DND-41 (cell line): ENCODE data around the gene TSHZ2.

Experiments used
- ATAC-seq: fragments of 200-7000 bp; cut with Tn5 transposase; 3 replicates; pipeline ENCODE4 v1.9.1; 2021; ENCODE audit warnings: low read depth; ENCODE audit not compliant: insufficient read depth
- DNase-seq: peaks from one replicate; pipeline ENCODE4 v3.0.0-alpha.2; 2020
- H2AFZ ChIP-seq: 2 replicates; pipeline ENCODE4 v1.6.0; 2012; ENCODE audit warnings: low read depth, low read length
- H3K27ac ChIP-seq: 2 replicates; pipeline ENCODE4 v1.5.1; 2012; ENCODE audit warnings: low read length, inconsistent platforms
- H3K27me3 ChIP-seq: fragments of 200-600 bp; sonication (generic); 2 replicates; pipeline ENCODE4 v1.6.0; 2012; ENCODE audit warnings: low read length, mild to moderate bottlenecking, inconsistent platforms; ENCODE audit not compliant: insufficient read depth, poor library complexity
- H3K36me3 ChIP-seq: 2 replicates; pipeline ENCODE4 v1.5.1; 2012; ENCODE audit warnings: low read length, inconsistent platforms; ENCODE audit not compliant: insufficient read depth
- H3K4me1 ChIP-seq: 2 replicates; pipeline ENCODE4 v1.5.1; 2012; ENCODE audit warnings: mild to moderate bottlenecking, low read length; ENCODE audit not compliant: insufficient read depth
- H3K4me2 ChIP-seq: 2 replicates; pipeline ENCODE4 v1.6.0; 2012; ENCODE audit warnings: mild to moderate bottlenecking, moderate library complexity, low read length, inconsistent platforms; ENCODE audit not compliant: insufficient read depth
- H3K4me3 ChIP-seq, 2 experiments: fragments of 200-600 bp in 1 of 2; shearing (Covaris generic) in 1 of 2; 2 replicates each; pipeline ENCODE4 v1.5.1; 2012 to 2016; ENCODE audit warnings: inconsistent platforms in 2 of 2, low read length in 2 of 2, mild to moderate bottlenecking in 2 of 2, low read depth in 1 of 2, moderate library complexity in 1 of 2
- H3K79me2 ChIP-seq: 2 replicates; pipeline ENCODE4 v1.6.0; 2012; ENCODE audit warnings: low read length, inconsistent platforms; ENCODE audit not compliant: insufficient read depth
- H3K9ac ChIP-seq: 2 replicates; pipeline ENCODE4 v1.6.0; 2012; ENCODE audit warnings: low read depth, mild to moderate bottlenecking, inconsistent platforms, low read length, moderate library complexity
- H3K9me3 ChIP-seq: 2 replicates; pipeline ENCODE4 v1.5.1; 2012; ENCODE audit warnings: low read length, moderate library complexity, mild to moderate bottlenecking, inconsistent platforms; ENCODE audit not compliant: insufficient read depth, severe bottlenecking
- H4K20me1 ChIP-seq: 2 replicates; pipeline ENCODE4 v1.6.0; 2012; ENCODE audit warnings: low read length; ENCODE audit not compliant: insufficient read depth
- EZH2 ChIP-seq: IDR thresholded peaks from 3 replicates; pipeline ENCODE4 v1.6.1; 2012; ENCODE audit warnings: borderline replicate concordance, low read depth, mild to moderate bottlenecking, moderate library complexity, low read length, inconsistent platforms; ENCODE audit not compliant: severe bottlenecking
- TF ChIP-seq, protein P1 (sequence below): IDR thresholded peaks from 2 replicates; pipeline ENCODE4 v1.5.1; 2012; ENCODE audit warnings: borderline replicate concordance, low read length, moderate library complexity, mild to moderate bottlenecking; ENCODE audit not compliant: poor library complexity, severe bottlenecking; ENCODE audit errors: extremely low read depth

Gene TSHZ2

GRCh38 chr20:53245574-53245973 is 273.4 kb downstream of the TSHZ2 start:
- Histone ChIP-seq H3K36me3 (no peaks in the 10 kb centered on the region), H3K4me2 (no peak overlapping the region), H3K27ac (no peak overlapping the region), H3K9me3 (no peaks in the 10 kb centered on the region), H4K20me1 (no peaks in the 10 kb centered on the region), H3K4me1 (no peaks in the 10 kb centered on the region), H3K9ac (no peak overlapping the region), H3K4me3 (no peak overlapping the region), H3K27me3 (peaks cover 31% of the 10 kb centered on the region), H3K79me2 (no peaks in the 10 kb centered on the region), H2AFZ (no peak overlapping the region)
- no peak for ATAC-seq
- TF ChIP-seq EZH2, result no peak
- TF ChIP-seq, protein P1, sequence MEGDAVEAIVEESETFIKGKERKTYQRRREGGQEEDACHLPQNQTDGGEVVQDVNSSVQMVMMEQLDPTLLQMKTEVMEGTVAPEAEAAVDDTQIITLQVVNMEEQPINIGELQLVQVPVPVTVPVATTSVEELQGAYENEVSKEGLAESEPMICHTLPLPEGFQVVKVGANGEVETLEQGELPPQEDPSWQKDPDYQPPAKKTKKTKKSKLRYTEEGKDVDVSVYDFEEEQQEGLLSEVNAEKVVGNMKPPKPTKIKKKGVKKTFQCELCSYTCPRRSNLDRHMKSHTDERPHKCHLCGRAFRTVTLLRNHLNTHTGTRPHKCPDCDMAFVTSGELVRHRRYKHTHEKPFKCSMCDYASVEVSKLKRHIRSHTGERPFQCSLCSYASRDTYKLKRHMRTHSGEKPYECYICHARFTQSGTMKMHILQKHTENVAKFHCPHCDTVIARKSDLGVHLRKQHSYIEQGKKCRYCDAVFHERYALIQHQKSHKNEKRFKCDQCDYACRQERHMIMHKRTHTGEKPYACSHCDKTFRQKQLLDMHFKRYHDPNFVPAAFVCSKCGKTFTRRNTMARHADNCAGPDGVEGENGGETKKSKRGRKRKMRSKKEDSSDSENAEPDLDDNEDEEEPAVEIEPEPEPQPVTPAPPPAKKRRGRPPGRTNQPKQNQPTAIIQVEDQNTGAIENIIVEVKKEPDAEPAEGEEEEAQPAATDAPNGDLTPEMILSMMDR, result no peak
- no peak for DNase-seq

DNA sequence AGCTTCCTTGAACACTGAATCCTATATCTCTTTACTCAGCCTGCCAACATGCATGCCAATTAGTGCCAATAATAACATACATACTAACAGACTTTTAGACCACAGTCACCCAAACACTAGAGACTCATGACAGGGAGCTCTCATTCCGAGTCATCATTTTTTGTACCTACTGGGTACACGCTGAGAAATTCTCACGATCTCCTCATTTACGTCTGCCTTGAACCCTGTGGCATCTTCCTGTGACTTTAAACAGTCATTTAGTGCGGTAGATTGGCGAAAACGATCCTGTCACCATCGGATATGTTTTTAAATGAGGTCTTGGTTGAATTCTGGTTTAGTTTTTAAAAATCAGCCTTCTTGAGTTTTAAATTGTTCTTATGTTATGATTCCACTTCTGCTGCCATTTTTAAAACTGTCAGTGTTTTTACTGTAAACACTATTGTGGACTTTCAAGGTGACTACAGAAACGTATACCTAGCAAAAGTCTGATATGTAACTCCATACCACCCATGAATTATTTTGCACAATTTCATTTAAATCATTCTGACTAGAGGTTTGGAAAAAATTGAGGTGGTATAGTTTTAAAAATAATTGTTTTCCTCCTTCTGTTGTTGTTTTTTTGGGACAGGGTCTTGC is 275.4 kb downstream of the TSHZ2 start:
- Histone ChIP-seq H3K9ac (no peak overlapping the region), H3K36me3 (no peaks in the 10 kb centered on the region), H3K9me3 (no peaks in the 10 kb centered on the region), H3K4me1 (no peaks in the 10 kb centered on the region), H3K79me2 (no peaks in the 10 kb centered on the region), H3K27ac (no peak overlapping the region), H4K20me1 (no peaks in the 10 kb centered on the region), H3K4me2 (no peak overlapping the region), H3K4me3 (no peak overlapping the region), H3K27me3 (peaks cover 46% of the 10 kb centered on the region), H2AFZ (no peak overlapping the region)
- ATAC-seq (no peak), DNase-seq (no peak)
- TF ChIP-seq, protein P1, result no peak
- no peak for TF ChIP-seq EZH2

- Histone ChIP-seq H3K4me3 (no peak overlapping the region), H4K20me1 (no peaks in the 10 kb centered on the region), H3K27ac (no peak overlapping the region), H3K4me2 (no peak overlapping the region), H3K4me1 (no peaks in the 10 kb centered on the region), H3K79me2 (no peaks in the 10 kb centered on the region), H3K36me3 (no peaks in the 10 kb centered on the region), H3K9me3 (no peaks in the 10 kb centered on the region), H2AFZ (no peak overlapping the region), H3K9ac (no peak overlapping the region), H3K27me3 (peaks cover 27% of the 10 kb centered on the region)
- DNase-seq (no peak), ATAC-seq (no peak)
- no peak for TF ChIP-seq EZH2
- TF ChIP-seq, protein P1, result no peak
These were observed 278.3 kb downstream of the TSHZ2 start for GRCh38 chr20:53250456-53250855.
